GM18507 (cell line): ENCODE results near the gene SERPINA3.
"Not testable (repeated sequence)": the region's sequence is repeated elsewhere in the genome, so short reads cannot be mapped to it uniquely, and the experiment has no call there.

Experiments
- DNase-seq: peaks from one replicate; pipeline ENCODE4 v3.0.0; 2011; ENCODE audit warnings: low read depth; ENCODE audit not compliant: insufficient read length; ENCODE audit errors: extremely low spot score
- FAIRE-seq: peaks from 2 replicates; lab custom pipeline; 2011; peaks lifted over from hg19 to GRCh38; lab: Jason Lieb, UNC

SERPINA3 gene

DNA sequence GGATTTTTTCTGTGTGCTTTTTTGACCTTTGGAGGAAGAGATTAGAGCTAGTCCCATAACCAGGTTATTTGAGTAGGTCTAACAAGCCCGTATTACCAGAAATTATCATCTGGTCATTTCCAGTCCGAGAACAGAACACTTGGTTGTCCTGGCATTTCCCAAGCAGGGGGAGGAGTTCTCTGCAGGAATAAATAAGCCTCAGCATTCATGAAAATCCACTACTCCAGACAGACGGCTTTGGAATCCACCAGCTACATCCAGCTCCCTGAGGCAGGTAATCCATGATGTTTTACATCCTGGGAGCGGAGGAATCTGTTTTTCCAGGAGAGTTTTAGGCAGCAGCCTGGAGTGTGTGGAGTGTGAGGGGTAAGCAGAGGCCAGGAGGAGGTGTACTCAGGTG is at the start of gene SERPINA3:
SERPINA3 (plus strand) TSS at position 218 of the 400 bp plus-strand sequence. CDS start 2,051 bp downstream, outside the sequence.
- FAIRE-seq (no peak), DNase-seq (no peak)

DNA sequence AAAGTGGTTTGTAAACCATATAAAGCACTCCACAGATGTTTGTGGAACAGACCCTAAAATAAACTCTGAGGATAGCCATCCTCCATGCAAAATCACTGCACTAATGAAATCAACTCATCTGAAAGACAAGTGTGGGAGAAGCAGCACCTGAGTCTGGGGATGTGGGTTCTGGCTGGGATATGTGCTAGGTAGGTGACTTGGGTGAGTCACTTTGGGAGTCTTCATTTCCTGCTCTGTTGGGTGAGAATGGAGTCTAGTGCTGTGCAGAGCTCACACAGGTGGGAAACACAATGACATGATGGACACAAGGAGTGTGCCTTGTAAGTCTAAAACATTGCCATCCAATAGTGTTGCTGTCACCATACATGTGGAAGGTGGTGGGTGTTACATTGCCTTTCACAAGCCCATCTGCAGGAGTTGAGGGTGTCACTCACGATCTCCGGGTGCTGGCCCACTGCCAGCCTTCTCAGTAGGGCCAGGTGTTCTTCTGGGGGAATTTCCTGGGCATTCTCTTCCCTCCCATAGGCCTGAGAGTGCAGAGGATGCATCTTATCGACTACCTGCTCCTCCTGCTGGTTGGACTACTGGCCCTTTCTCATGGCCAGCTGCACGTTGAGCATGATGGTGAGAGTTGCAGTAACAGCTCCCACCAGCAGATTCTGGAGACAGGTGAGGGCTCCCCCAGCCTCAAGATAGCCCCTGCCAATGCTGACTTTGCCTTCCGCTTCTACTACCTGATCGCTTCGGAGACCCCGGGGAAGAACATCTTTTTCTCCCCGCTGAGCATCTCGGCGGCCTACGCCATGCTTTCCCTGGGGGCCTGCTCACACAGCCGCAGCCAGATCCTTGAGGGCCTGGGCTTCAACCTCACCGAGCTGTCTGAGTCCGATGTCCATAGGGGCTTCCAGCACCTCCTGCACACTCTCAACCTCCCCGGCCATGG is 49.0 kb upstream of the SERPINA3 start:
- FAIRE-seq (no peak), DNase-seq (no peak)

DNA sequence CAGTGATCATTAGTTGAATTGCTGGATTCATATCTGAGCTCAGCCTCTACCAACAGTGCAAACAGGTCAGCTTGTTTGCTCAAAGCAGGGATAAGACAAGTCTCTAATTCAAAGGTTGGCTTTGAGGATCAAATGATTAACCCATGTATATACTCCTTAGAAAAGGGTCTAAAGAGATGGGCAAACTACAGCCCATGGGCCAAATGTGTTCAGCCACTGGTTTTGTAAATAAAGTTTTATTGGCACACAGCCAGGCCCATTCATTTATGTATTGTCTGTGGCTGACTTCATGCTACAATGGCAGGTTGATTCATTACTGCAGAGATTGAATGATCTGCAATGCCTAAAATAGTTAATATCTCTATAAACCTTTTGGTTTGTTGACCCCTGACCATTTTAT is 47.8 kb upstream of the SERPINA3 start:
- FAIRE-seq, result no peak
- DNase-seq, result no peak

DNA sequence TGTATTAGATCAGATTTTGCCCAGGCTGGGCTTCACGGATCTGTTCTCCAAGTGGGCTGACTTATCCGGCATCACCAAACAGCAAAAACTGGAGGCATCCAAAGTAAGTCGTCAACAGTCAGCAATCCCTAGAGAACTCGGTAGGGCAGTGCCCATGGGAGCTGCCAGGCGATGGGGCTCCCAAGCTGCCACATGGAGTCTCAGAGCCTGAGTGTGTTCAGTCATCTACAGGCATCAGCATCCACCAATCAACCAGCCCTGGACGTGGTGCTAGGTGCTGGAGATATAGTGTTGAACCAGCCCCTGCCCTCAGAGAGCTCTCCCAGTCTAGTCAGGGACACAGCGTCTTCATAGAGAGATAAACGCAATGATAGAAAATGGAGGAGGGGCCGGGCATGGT is 44.0 kb upstream of the SERPINA3 start:
- FAIRE-seq, result no peak

DNA sequence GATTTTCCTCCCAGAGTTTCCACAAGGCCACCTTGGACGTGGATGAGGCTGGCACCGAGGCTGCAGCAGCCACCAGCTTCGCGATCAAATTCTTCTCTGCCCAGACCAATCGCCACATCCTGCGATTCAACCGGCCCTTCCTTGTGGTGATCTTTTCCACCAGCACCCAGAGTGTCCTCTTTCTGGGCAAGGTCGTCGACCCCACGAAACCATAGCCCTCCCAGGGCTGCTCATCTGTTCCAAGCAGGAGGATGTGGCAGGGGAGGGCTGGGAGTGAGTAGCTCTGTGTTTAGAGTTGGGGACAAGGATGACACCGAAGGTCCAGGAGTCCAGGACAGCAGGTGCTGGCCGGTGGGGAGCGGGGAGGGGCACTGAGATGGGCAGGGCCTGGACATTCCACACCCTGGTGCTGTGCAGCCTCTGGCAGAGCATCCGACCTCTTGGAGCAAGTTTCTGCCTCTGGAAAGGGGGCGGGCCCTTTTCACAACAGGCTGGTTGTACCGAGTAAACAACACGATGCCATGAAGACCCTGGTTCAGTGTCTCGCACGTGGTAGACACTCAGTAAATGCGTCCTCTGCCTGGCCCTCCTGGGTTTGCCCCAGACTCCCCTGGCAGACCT is 42.7 kb upstream of the SERPINA3 start:
- FAIRE-seq (no peak), DNase-seq (no peak)

More for the DNA sequence above, 44.0 kb upstream of the SERPINA3 start:
- no peak for DNase-seq

DNA sequence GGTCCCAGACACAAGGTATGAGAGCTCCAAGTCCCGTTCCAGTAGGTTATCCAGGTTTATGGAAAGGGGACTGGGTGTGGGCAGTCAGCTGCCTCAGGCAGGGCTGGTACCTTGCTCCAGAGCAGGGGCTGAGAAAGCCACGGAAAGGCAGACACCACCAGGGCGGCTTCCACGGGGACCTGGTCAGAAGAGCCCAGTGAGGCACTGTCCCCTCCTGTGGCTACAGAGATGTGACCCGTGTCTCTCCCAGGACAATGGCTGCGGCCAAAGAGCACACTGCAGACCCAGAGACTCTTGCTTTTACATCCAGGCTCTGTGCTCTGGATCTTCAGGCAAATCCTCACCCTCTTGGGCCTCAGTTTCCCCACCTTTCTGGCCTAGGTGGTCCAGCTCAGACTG is 42.2 kb upstream of the SERPINA3 start:
- DNase-seq, result no peak
- FAIRE-seq, result no peak

DNA sequence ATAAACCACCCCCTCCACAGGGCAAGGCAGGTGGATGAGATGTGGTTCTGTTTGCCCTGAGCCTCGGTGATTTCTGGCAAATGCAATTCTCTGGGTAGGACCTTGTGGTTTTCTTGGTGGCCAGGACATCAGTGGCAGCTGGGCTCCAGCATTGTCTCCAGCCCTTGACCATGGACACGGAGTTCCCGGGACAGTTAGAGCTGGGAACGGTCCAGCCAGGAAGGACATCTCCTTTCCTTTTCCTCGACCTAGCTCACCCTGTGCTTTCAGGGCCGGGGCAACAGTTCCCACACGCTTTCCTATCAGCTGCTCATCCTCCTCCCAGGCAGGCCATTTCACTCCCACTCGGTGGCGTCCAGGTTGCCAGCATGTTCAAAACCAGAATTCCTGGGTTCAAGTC is 41.8 kb upstream of the SERPINA3 start:
- DNase-seq (no peak), FAIRE-seq (no peak)

DNA sequence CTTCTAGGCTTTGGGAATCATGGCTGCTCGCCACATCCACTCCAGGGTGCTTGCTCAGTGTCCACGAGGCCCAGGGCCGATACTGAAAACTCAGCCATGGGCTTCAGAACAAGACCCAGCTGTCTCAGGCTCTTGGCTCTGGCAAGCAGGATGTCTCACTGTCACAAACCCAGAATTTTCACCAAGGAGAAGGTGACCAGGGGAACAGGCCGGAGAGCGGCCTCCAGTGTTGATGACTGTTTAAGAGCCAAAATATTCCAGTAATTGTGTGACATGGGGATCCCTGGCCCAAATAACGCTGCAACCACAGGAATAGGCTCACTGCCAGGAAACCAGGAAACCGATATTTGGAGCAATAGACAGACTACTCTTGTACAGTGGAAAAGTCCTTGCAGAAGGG is 40.8 kb upstream of the SERPINA3 start:
- DNase-seq (no peak), FAIRE-seq (no peak)

DNA sequence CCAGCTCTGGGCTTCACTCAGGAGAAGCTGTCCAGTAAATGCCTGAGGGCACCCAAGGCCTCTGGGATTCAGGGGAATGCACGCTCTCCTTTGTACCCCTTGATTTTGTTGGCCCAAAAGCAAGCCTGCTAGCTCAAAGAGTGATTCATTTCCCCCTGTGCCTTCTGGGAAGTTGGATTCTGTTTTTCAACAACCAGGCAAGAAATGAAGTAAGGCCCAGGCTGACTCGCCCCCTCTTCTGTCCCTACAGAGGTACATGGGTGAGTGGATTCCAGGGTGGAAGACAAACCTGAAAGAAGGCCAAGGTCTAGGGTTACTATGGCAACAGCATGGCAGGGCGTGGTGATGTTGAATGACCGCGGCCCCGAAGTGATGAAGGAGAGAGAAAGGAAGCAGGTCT is 40.2 kb upstream of the SERPINA3 start:
- FAIRE-seq (no peak), DNase-seq (no peak)

DNA sequence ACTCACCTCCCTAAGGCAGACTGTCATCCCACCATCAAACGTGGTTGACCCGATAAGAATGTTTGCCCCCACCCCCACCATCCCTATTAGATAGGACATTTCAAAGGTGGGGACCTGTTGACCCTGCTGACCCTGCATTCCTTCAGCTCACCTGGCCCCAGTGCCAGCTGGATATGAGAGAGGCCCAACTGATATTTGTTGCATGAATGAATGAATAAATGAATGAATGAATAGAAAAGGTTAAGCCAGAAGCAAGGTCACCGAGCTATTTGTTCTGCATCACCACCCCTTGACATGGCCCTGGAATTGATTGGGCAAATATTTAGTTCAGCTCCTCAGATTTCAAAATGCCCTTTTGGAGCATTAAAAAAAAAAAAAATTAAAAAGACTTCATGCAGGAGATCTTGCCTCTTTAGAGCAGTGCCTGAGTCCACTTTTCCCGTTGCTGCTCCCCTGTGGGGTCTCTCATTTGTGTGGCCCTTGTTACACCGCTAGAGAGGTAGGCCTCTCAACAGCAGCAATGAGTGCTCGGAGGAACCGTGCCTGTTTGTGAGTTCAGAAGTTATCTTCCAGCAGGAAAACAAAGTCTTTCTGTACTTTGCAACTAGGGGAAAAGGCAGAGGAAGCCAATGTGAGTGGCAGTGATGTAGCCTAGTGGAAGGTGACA is 39.4 kb upstream of the SERPINA3 start:
- no peak for FAIRE-seq
- DNase-seq, result no peak

DNA sequence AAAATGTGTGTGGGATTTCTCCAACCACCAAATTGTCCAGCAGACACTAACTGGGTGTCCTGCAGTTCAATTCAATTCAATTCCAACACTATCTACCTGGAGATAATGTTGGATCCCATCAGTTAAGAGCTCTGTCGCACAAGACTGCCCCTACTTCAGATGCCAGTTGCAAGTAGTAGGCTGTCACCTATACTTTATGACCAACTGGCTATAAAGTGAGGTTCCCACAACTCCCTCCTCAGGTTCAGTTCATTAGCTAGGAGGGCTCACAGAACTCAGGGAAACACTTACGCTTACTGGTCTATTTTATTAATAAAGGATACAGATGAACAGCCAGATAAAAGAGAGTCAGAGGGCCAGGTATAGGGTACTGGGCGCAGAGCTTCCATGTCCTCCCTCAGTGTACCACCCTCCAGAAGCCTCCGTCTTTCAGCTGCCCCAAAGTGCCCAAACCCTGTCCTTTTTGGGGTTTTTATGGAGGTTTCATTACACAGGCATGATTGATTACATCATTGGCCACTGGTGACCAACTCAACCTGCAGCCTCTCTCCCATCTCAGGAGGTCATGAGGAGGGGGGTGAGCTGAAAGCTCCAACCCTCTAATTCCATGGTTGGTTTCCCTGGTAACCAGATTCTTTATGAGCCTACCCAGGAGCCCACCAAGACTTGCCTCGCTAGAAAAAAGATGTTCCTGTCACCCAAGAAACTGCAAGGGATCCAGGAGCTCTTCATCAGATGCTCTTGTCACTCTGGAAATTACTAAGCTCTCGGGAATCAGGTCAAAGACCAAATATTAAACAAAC is 38.5 kb upstream of the SERPINA3 start:
- DNase-seq, result no peak
- FAIRE-seq, result no peak

DNA sequence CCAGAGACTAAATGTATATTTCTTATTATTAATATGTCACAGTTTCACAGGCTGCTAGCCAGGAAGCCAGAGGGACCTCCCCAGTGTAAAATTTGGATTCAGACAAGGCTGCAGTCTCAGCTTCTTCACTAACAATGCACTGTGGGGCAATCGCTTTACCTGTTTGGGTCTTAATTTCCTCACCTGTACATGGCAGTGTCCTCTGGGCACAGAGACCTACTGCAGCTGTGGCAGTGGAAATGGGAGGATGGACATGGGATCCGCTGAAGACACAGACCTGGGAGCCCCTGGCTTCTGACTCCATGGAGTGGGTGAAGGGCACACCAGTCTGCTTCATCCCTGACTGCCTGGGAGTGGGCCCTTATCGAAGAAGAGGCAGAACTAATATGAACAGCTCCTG is 37.9 kb upstream of the SERPINA3 start:
- FAIRE-seq, result no peak
- no peak for DNase-seq

DNA sequence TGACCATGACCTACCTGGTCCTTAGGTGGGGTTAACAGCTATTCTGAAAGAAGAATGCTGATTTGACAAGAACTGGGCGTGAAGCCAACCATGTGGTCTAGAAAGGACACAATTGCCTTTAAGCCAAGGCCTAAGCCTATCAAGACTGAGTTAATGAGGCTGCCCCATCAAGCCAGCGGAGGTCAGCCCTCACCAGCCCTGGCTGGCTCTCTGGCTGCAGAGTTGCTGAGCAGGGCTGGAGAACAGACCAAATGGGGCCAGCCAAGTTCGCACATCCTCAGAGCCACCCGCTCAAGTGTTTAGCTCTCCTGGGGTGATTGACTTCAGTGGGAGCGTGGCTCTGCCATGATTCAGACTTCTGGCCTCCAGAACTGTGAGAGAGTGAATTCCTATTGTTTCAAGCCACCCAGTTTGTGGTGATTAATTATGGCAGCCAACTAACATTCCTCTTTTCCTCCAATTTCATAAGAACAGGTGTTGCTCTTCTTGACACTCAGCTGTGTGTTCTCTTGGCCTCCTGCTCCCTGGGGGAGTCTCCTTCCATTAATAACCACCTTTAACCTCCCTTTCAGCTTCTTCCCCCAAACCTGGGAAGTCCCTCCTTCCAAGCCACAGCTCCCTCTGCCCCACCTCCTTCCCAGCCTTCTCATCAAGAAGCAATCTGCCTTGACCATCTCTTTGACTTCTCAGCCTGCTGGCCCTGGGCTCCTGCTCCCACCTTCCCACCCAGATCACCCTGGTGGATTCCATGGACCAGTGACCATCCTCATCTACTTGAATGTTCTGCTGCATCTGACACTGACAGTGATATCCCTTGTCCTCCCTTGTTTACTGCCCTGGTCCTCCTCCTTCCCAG is 36.2 kb upstream of the SERPINA3 start:
- no peak for FAIRE-seq
- no peak for DNase-seq

DNA sequence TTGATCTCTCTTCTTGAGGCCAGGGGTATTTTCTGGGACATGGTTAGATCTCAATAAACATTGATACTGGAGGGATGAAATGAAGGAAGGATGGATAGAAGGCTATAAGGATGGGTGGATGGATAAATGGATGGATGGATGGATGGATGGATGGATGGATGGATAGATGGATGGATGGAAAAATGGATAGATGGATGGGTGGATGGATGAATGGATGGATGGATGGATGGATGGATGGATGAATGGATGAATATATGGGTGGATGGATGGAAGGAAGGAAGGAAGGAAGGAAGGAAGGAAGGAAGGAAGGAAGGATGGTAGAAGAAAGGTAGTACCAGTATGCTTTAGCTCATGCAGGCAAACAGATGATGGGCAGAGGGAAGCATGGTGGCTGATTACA is 34.7 kb upstream of the SERPINA3 start:
- DNase-seq, FAIRE-seq: not testable (repeated sequence)

DNA sequence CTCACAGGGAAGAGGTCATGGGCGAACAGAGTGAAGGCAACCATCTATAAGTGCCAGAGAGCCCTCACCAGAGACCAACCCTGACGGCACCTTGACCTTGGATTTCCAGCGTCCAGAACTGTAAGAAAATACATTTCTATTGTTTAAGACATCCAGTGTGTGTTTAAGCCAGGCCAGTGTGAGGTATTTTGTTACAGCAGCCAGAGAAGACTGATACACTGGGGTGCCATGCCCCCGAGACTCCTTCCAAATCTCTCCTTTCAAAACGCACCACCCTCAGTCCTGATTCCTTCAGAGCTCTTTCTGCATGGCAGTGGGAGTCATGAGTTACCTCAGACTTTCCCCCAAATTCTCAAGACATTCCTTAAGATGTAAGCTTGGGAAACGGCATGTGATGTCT is 33.5 kb upstream of the SERPINA3 start:
- DNase-seq, result no peak
- FAIRE-seq, result no peak

DNA sequence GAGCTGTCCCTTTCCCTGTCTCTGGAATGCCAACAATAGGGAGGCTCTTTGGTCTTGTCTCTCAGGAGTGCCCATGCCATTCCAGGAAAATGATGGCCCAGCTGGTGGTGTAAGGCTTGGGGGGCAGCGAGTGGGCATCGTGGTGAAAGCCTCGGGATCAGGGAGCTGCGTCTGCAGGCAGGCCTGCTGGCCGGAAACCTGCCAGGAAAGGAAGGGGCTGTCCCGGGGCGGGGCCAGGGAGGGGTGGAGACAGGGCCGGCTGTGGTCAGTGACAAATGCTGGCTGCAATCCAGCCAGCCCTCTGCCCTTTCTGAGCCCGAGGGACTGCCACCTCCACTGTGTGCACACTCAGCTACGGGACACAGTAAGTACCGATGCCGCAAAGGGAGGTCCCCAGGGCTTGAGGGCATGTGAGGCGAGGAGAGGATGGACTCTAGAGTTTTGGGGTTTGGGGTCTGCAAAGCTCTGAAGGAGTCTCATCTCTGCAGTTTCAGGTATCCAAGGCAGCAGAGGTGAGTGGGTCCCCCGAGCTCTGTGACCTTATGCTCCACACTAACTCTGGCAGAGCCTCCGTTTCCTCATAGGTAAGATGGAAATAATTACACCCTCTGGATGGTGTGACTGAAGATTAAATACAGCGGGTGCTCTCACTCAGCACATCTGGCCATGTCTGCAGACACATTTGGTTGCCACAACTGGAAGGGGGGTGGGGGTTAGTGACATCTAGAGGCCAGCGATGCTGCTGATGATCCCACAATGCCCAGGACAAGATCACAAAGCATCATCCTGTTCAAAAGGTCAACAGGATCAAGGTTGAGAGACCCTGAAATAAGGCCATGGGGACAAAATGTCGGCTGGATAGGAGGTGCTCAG is 30.8 kb upstream of the SERPINA3 start, which contains the start of gene SERPINA5:
SERPINA5 (plus strand) TSS at position 300 of the 873 bp plus-strand sequence. CDS start 5,937 bp downstream, outside the sequence.
- DNase-seq, result no peak
- no peak for FAIRE-seq

DNA sequence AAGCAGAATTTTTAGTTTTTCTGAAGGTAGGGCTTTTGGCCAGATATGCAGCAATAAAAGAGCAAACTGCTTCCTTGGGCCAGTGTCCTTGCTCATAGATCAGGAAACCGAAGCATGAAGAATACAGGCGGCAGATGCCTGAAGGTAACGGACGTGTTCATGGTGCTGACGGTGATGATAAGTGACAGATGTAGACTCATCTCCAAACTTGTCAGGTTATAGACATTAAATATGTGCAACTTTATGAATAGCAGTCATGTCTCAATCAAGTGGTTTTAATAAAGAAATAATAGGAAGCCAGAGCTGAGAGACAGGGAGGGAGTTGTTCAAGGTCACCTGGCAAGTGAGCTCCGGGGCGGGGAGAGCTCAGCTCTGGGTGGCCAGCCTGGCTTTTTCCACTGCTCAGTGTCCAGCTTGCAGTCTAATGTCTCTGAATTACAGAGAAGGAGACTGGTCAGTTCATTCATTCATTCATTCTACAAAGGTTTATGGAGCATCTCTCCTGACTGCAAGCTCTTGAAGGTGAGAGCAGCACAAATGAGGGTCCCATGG is 29.9 kb upstream of the SERPINA3 start:
- no peak for DNase-seq
- FAIRE-seq, result no peak
